Fibroblast of skin of abdomen (primary cell): ENCODE results near the gene QRFP.
A peak's percentile ranks its signal among the peaks of the same experiment; 100 is the strongest.

Source experiments
- DNase-seq: peaks from one replicate; pipeline ENCODE4 v3.0.0-alpha.2; 2013

QRFP gene

DNA sequence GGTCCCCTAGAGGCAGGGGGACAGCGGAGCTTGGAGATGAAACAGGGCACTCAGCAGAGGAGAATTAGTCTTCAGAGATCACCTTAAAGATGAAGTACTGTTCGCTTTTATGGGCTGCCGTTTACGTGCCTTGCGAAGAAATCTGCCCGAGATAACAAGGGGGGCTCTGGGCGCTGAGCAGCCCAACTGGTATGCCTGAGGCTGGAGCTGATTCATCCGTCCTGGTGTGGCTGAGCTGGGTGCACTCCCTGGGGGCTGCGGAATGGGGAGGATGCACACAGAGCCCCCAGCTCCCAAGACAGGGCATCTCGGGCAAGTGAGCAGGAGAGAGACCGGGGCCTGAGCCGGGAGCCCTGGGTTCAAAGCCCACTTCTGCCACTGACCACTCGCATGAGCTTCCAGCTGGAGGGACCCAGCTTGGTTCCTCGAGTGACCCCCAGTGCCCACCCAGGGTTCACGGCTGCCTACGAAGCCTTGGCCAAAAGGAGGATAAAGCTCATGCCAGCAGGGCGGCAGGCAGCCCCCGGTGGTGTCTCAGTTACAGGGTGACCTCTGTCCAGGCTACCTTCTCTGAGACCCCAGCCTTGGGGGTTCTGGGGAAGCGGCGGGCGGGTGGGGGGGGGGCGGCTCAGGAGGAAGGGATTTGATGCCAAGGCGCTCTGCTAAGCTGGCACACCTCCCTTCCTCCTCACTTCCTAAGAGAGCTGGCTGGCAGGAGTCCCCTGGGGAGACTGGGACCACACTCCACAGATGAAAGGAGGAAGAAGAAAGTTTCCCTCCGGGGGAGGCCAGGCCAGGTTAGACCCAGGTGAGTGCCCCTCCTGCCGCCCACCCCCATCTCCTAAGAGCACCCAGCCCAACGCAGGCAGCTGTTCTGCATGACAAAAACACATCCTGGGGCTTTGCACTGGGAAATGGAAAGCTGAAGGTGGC, 36.8 kb upstream of the QRFP start:
- DNase-seq: peak; percentile 79

GRCh38 chr9:130932255-130933079, 35.9 kb upstream of the QRFP start:
- DNase-seq: peak; percentile 33

DNA sequence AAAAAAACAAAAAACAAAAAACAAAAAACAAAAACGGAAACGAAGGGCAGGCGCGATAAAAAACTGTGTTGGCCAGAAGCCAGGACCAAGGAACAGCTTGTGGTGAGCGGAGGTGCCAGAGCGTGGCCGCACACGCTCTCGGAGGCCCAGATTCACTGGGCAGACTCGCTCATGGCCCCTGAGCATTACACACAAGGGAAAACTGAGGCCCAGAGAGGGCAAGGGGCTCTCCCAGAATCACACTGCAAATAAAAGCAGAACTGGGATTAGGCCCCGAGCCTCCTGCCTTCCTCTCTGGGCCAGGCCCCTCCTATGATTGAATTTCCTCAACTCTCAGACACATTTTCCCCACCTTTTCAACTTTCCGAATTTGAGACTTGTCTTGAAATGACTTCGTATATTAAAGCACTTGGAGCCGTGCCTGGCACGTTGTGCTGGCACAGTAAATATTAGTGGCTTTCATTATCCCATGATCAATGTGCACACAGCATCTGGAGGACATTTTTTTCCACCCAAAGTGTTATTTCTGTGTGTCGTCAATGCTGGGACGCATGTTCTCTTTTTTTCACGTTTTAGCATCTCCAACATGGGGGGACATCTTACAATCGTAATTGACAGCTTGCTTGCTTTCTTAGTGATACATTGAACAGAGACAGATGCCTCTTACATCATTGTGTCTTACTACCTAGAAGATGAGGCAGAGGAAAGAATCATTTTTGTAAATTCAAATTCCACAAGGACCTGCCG, 35.1 kb upstream of the QRFP start:
- no peak for DNase-seq

- DNase-seq: no peak
Observed at GRCh38 chr9:130930804-130931349, 34.3 kb upstream of the QRFP start.

- no peak for DNase-seq
Observed at GRCh38 chr9:130930132-130930803, 33.7 kb upstream of the QRFP start.

DNA sequence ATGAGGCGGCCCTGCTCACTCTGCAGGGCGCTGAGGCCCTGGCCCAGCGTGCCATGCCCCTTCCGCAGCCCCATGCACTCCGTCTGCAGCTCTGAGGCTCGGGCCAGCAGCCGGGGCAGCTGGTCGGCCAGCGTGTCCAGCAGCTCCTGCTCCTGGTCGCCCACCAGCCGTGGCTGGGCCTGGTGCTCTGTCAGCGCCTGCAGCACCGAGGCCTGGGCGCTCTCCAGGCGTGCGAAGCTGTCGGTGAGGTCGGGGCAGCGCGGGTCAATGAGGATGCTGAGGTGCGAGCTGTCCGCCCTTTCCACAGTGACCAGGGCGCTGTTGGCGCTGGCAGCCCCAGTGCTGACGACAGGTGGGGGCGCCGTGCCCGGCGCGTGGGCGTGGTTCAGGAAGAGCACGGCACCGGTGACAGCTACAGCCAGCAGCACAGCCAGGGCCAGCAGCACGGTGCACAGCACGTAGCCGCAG, 33.0 kb upstream of the QRFP start:
- DNase-seq: no peak

GRCh38 chr9:130927995-130928900, 31.6 kb upstream of the QRFP start:
- DNase-seq: peak; percentile 75

DNA sequence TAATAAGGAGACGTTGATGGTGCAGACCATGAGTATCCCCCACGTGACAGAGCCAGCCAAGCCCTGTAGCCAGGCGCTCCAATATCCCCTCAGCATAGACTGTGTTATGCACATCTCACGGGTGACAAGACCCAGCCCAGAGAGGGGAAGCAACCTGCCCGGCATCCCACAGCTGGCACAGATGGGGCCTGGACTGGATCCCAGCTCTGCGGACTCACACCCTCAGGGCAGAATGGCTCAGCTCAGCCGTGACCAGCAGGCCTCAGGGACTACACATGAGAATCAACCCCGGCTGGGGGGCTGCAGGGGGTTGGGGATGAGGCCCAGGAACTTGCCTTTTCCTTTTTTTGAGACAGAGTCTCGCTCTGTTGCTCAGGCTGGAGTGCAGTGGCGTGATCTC, 30.7 kb upstream of the QRFP start:
- no peak for DNase-seq

- DNase-seq: no peak
Observed at GRCh38 chr9:130925050-130925678, 28.6 kb upstream of the QRFP start.

GRCh38 chr9:130924448-130924788, 27.8 kb upstream of the QRFP start:
- no peak for DNase-seq

DNA sequence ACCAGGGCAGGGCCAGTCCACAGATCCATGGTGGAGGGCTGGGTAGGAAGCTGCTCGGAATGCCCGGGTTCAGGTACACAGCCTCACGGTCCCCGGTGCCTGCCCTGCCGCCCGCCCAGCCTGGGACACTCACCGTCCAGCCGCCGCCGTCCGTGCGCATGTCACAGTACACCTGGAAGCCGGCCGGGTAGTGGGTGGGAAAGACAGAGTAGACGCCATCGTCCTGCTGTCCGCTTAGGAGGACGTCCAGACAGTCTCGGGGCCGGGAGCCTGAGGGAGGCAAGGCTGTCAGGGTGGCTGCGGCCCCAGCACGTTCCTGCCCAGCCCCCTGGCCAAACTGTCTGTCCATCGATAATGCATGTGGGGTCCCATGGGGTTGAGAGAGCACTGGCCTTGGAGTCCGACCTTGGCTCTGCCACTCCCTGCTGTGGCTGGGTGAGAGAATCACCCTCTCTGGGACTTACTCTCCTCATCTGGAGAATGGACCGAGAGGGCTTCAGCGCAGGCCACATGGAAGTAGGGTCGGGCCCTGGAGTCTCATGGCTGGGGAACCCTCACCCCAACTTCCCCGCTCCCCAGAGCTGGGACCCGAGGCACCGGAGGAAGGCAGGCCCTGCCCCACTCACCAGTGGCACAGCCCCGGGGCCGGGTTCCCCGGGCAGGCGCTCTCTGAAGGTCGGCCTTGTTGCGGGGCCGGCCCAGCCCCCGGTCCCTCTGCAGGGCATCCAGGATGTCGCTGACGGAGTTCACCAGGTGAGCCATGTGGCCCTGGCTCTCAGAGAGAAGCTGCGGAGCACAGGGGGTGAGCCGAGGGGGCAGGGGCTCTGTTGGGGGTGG, 27.2 kb upstream of the QRFP start:
- DNase-seq: no peak

DNA sequence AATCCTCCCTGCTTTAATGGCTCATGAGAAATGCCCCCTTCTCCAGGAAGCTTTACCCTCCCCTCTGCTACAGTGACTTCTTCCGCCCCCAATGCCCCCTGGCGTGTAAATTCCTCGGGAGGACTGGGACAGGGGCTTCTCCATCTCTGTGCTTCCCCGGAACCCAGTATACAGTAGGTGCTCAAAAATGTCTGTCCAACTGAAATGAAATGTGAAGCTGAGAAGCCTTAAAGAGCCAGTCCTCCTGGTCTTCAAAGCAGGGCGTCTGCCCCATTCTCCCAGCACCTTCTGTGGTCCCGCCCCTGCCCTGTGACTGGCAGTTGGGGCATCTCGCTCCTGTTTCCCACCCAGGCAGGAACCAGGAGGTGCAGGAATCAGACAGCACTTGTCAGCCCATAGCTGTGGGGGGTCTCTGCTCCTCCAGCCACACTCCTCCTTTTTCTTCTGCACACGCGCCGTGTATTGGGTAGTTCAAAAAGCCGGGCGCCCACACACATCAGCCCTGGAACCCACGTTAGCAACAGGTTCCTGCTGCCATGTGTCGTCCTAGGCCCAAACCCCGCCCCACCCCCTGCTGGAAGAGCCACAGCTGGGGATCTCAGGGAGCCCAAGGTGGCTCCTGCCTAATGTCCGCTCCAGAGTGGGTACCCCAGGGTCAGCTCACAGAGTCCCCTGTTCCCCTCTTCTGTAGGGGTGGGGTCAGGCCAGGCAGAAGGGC, 26.4 kb upstream of the QRFP start:
- no peak for DNase-seq

DNA sequence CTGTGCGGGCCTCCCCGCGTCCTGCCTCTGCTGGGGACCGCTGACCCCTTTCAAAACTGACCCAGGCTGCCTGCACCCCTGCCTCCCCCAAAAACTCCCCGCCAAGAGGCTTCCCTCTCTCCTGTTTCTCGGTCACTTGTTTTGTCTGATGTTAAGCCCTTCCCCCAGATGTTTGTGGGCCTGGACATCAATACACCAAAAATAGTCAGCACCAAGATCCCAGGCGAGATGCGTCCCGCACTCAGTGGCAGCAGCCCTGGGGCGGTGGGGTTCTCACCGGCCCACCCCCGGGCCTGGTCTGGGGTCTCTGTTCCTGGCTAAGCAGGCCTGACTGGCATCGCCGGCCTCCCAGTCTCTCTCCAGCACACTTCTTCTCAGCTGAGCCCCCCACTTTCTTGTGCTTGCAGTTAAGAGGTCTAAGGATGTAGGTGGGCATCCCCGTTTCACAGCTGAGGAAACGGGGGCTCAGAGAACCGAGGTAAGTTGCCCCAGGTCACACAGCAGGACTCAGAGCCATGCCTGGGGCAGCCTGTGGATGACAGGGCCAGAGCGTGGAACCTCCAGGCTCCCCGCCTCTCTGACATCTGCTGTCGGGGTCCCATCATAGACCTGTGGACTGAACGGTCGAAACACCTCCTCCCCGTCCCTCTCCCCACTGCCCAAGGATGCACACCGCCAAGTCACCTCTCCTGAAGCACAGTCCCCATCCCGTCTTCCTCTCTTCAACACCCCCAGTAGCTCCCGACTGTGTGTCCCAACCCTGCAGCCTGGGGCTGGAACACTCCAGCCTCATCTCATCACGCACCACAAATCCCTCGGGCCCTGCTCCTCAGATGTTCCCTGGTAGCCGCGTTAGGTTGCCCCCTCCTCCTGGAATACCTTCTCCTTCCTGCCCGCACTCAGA, 25.6 kb upstream of the QRFP start:
- no peak for DNase-seq

- DNase-seq: no peak
Observed at GRCh38 chr9:130921300-130921988, 24.8 kb upstream of the QRFP start.

DNA sequence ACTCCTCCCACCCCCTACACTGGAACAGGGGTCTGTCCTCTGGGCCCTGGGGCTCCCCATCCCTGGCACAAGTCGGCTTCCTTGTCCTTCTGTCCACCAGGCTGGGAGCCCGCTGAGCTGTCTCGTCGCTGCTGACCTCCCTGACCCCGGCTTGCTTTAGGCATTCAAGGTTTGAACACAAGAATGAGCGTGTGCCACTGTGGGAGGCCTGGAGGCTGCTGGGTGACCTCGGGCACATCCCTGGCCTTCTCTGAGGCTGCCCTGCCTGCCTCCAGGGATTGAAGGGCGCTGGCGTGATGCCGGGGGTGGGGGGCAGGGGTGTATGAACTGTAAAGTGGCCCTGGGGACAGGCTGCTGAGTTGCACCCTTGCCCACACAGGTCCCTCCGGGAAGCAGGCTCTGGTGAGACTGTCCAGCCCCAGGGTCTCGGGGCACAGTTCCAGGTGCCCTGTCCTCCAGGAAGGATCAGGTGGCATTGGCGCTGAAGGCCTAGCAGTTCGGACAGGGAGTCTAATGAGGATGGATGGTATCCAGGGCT, 24.2 kb upstream of the QRFP start:
- DNase-seq: no peak

GRCh38 chr9:130920233-130920632, 23.6 kb upstream of the QRFP start:
- DNase-seq: no peak
